Caco-2 (cell line): ENCODE measurements around the gene ERGIC3. TPM values are rescaled to one million over a fixed set of nuclear protein-coding genes. Genes with fewer than 3 reads are reported as not detected.
A peak's percentile ranks its signal among the peaks of the same experiment; 100 is the strongest.

Source experiments
- BruUV-seq: library from RNA; stranded (reverse); fragments of 400-500 nt; replicated peaks from 2 replicates; lab custom pipeline; 2021; lab: Mats Ljungman, UMichigan
- CTCF ChIA-PET: fragments of 300-600 bp; sonication (Branson Sonifier 250); formaldehyde crosslinking; loops from one replicate; lab custom pipeline; 2022; ENCODE audit warnings: antibody characterized with exemption; lab: Charles Lee
- POLR2A ChIA-PET: fragments of 300-600 bp; sonication (Branson Sonifier 250); formaldehyde crosslinking; loops from one replicate; lab custom pipeline; 2022; ENCODE audit warnings: antibody characterized with exemption; lab: Charles Lee
- DNase-seq, 2 experiments: peaks; one replicate each; pipeline versions ENCODE4 v3.0.0 to v3.0.0-alpha.2; 2020 to 2022
- H3K27me3 ChIP-seq: replicated peaks from 2 replicates; pipeline ENCODE4 v1.6.0; 2011; ENCODE audit warnings: low read length; ENCODE audit not compliant: control insufficient read depth, insufficient read depth
- H3K36me3 ChIP-seq: 2 replicates; pipeline ENCODE4 v1.5.1; 2011; ENCODE audit warnings: low read length; ENCODE audit not compliant: control insufficient read depth, insufficient read depth
- H3K4me1 ChIP-seq: fragments of 250-450 bp; sonication (Bioruptor Pico); 2 replicates; pipeline ENCODE4 v1.5.1; 2020; ENCODE audit warnings: mild to moderate bottlenecking
- H3K4me3 ChIP-seq: 2 replicates; pipeline ENCODE4 v1.5.1; 2011; ENCODE audit warnings: low read depth, mild to moderate bottlenecking, control low read depth, low read length
- H3K9me3 ChIP-seq: fragments of 250-450 bp; sonication (Bioruptor Pico); 2 replicates; pipeline ENCODE4 v1.5.1; 2020; ENCODE audit warnings: mild to moderate bottlenecking, moderate library complexity
- H3K27ac Mint-ChIP-seq: one replicate; pipeline ENCODE4 v1.8.0; 2022; ENCODE audit warnings: mixed read lengths; ENCODE audit not compliant: unreplicated experiment
- H3K27me3 Mint-ChIP-seq: one replicate; pipeline ENCODE4 v1.8.0; 2022; ENCODE audit warnings: mixed read lengths; ENCODE audit not compliant: insufficient read depth, unreplicated experiment
- H3K36me3 Mint-ChIP-seq: one replicate; pipeline ENCODE4 v1.8.0; 2022; ENCODE audit warnings: mild to moderate bottlenecking, mixed read lengths; ENCODE audit not compliant: insufficient read depth, unreplicated experiment
- H3K4me1 Mint-ChIP-seq: one replicate; pipeline ENCODE4 v1.8.0; 2022; ENCODE audit warnings: low read depth, mixed read lengths; ENCODE audit not compliant: unreplicated experiment
- H3K4me3 Mint-ChIP-seq: one replicate; pipeline ENCODE4 v1.8.0; 2022; ENCODE audit warnings: mild to moderate bottlenecking, moderate library complexity, mixed read lengths; ENCODE audit not compliant: unreplicated experiment
- H3K9me3 Mint-ChIP-seq: one replicate; pipeline ENCODE4 v1.8.0; 2022; ENCODE audit warnings: mixed read lengths; ENCODE audit not compliant: unreplicated experiment
- CTCF ChIP-seq, 2 experiments: fragments of 200-600 bp in 1 of 2; IDR thresholded peaks; 1 replicate in 1 of 2; 2 replicates in 1 of 2; pipeline versions ENCODE4 v1.5.1 to v1.8.0; 2011 to 2022; ENCODE audit warnings: antibody characterized with exemption in 1 of 2, control low read depth in 1 of 2, inconsistent platforms in 1 of 2, low read depth in 1 of 2, low read length in 1 of 2, mild to moderate bottlenecking in 1 of 2, moderate library complexity in 1 of 2; ENCODE audit not compliant: insufficient read depth in 1 of 2, severe bottlenecking in 1 of 2, unreplicated experiment in 1 of 2
- intact Hi-C: fragments of 100-400 bp; cut with micrococcal nuclease; formaldehyde crosslinking; loops from one replicate; pipeline ENCODE4 v1.10.0; 2022; ENCODE audit not compliant: unreplicated experiment
- total RNA-seq: library from RNA; stranded (reverse); gene quantifications from 2 replicates; pipeline ENCODE4 v1.2.3, GENCODE V29; 2022

The ERGIC3 gene
- total RNA-seq, 1 experiment from 2014 or later: 728 TPM

GRCh38 chr20:35561671-35562070, 19.8 kb downstream of the ERGIC3 start:
- intact Hi-C loops: loop anchor here (1.0 to 10.0 kb wide), 5 partner anchors 41 to 323 kb away; partner anchors contain the start of genes CPNE1, NFS1, RBM12 and ROMO1
- CTCF ChIA-PET: no interaction called here
- no TSS peak for BruUV-seq
- Mint-ChIP-seq H3K4me3 (no peak overlapping the region), H3K36me3 (peaks cover 18% of the 10 kb centered on the region), H3K4me1 (peaks cover 4% of the 10 kb centered on the region), H3K27me3 (no peaks in the 10 kb centered on the region), H3K27ac (no peak overlapping the region), H3K9me3 (no peaks in the 10 kb centered on the region)
- POLR2A ChIA-PET: no interaction called here
- Histone ChIP-seq H3K4me1 (no peaks in the 10 kb centered on the region), H3K4me3 (no peak overlapping the region), H3K27me3 (no peaks in the 10 kb centered on the region), H3K9me3 (no peaks in the 10 kb centered on the region), H3K36me3 (peaks cover 6% of the 10 kb centered on the region; the same call in 1 of the 2 replicates)
- peak; percentile 37 to 59 for DNase-seq
- TF ChIP-seq CTCF (IDR thresholded peaks at IDR 0.05; ENCODE audit: insufficient read depth in 1 of 2, low read depth in 1 of 2, low read length in 1 of 2, severe bottlenecking in 1 of 2, unreplicated experiment in 1 of 2): no peak

GRCh38 chr20:35562541-35563110, 20.7 kb downstream of the ERGIC3 start:
- Mint-ChIP-seq H3K4me1 (peaks cover 4% of the 10 kb centered on the region), H3K27ac (no peak overlapping the region), H3K9me3 (no peaks in the 10 kb centered on the region), H3K36me3 (peaks cover 18% of the 10 kb centered on the region), H3K27me3 (peaks cover 3% of the 10 kb centered on the region), H3K4me3 (no peak overlapping the region)
- intact Hi-C loops: loop anchor here (5.0 to 10.0 kb wide), 2 partner anchors 40 to 102 kb away; partner anchors contain the start of genes CPNE1 and RBM12
- H3K36me3 ChIP-seq: 0 out of 2 replicates have a peak, but pooled peaks cover 3% of the 10 kb centered on the region
- no peaks in the 10 kb centered on the region for H3K4me1 ChIP-seq
- no peak overlapping the region for H3K4me3 ChIP-seq
- H3K27me3 ChIP-seq: no peaks in the 10 kb centered on the region
- BruUV-seq: no TSS peak
- CTCF ChIA-PET: interaction anchor here (0.7 kb wide), 1 partner anchor 8 kb away, joined by 3 read pairs; no protein-coding TSS in a partner anchor
- H3K9me3 ChIP-seq: no peaks in the 10 kb centered on the region
- peak in 1 of 2 experiments; percentile 51 for DNase-seq
- POLR2A ChIA-PET: no interaction called here
- TF ChIP-seq CTCF (IDR thresholded peaks at IDR 0.05; ENCODE audit: insufficient read depth in 1 of 2, low read depth in 1 of 2, low read length in 1 of 2, severe bottlenecking in 1 of 2, unreplicated experiment in 1 of 2): no peak

GRCh38 chr20:35563834-35564233, 22.0 kb downstream of the ERGIC3 start:
- no peak for TF ChIP-seq CTCF (IDR thresholded peaks at IDR 0.05; ENCODE audit: insufficient read depth in 1 of 2, low read depth in 1 of 2, low read length in 1 of 2, severe bottlenecking in 1 of 2, unreplicated experiment in 1 of 2)
- H3K27ac Mint-ChIP-seq: no peak overlapping the region
- DNase-seq: peak in 1 of 2 experiments; percentile 36
- BruUV-seq: no TSS peak
- Histone ChIP-seq H3K9me3 (no peaks in the 10 kb centered on the region), H3K27me3 (no peaks in the 10 kb centered on the region), H3K36me3 (no peaks in the 10 kb centered on the region), H3K4me1 (no peaks in the 10 kb centered on the region), H3K4me3 (no peak overlapping the region)
- CTCF ChIA-PET: interaction anchor here (1.0 kb wide), 1 partner anchor 38 kb away, joined by 3 read pairs; no protein-coding TSS in a partner anchor
- no peak overlapping the region for H3K4me3 Mint-ChIP-seq
- H3K9me3 Mint-ChIP-seq: no peaks in the 10 kb centered on the region
- H3K36me3 Mint-ChIP-seq: peaks cover 15% of the 10 kb centered on the region
- peaks cover 3% of the 10 kb centered on the region for H3K27me3 Mint-ChIP-seq
- intact Hi-C loops: loop anchor here (5.0 to 10.0 kb wide), 2 partner anchors 38 to 101 kb away; partner anchors contain the start of genes CPNE1 and RBM12
- peaks cover 8% of the 10 kb centered on the region for H3K4me1 Mint-ChIP-seq
- POLR2A ChIA-PET: no interaction called here
